Caco-2 (cell line): Measurements from ENCODE around the gene ANO6. TPM values are rescaled to one million over a fixed set of nuclear protein-coding genes. Genes with fewer than 3 reads are reported as not detected.

ENCODE experiments used
- BruUV-seq: library from RNA; stranded (reverse); fragments of 400-500 nt; replicated peaks from 2 replicates; lab custom pipeline; 2021; lab: Mats Ljungman, UMichigan
- CTCF ChIA-PET: fragments of 300-600 bp; sonication (Branson Sonifier 250); formaldehyde crosslinking; loops from one replicate; lab custom pipeline; 2022; ENCODE audit warnings: antibody characterized with exemption; lab: Charles Lee
- POLR2A ChIA-PET: fragments of 300-600 bp; sonication (Branson Sonifier 250); formaldehyde crosslinking; loops from one replicate; lab custom pipeline; 2022; ENCODE audit warnings: antibody characterized with exemption; lab: Charles Lee
- DNase-seq, 2 experiments: peaks; one replicate each; pipeline versions ENCODE4 v3.0.0 to v3.0.0-alpha.2; 2020 to 2022
- H3K27me3 ChIP-seq: replicated peaks from 2 replicates; pipeline ENCODE4 v1.6.0; 2011; ENCODE audit warnings: low read length; ENCODE audit not compliant: control insufficient read depth, insufficient read depth
- H3K36me3 ChIP-seq: 2 replicates; pipeline ENCODE4 v1.5.1; 2011; ENCODE audit warnings: low read length; ENCODE audit not compliant: control insufficient read depth, insufficient read depth
- H3K4me1 ChIP-seq: fragments of 250-450 bp; sonication (Bioruptor Pico); 2 replicates; pipeline ENCODE4 v1.5.1; 2020; ENCODE audit warnings: mild to moderate bottlenecking
- H3K4me3 ChIP-seq: 2 replicates; pipeline ENCODE4 v1.5.1; 2011; ENCODE audit warnings: low read depth, mild to moderate bottlenecking, control low read depth, low read length
- H3K9me3 ChIP-seq: fragments of 250-450 bp; sonication (Bioruptor Pico); 2 replicates; pipeline ENCODE4 v1.5.1; 2020; ENCODE audit warnings: mild to moderate bottlenecking, moderate library complexity
- H3K27ac Mint-ChIP-seq: one replicate; pipeline ENCODE4 v1.8.0; 2022; ENCODE audit warnings: mixed read lengths; ENCODE audit not compliant: unreplicated experiment
- H3K27me3 Mint-ChIP-seq: one replicate; pipeline ENCODE4 v1.8.0; 2022; ENCODE audit warnings: mixed read lengths; ENCODE audit not compliant: insufficient read depth, unreplicated experiment
- H3K36me3 Mint-ChIP-seq: one replicate; pipeline ENCODE4 v1.8.0; 2022; ENCODE audit warnings: mild to moderate bottlenecking, mixed read lengths; ENCODE audit not compliant: insufficient read depth, unreplicated experiment
- H3K4me1 Mint-ChIP-seq: one replicate; pipeline ENCODE4 v1.8.0; 2022; ENCODE audit warnings: low read depth, mixed read lengths; ENCODE audit not compliant: unreplicated experiment
- H3K4me3 Mint-ChIP-seq: one replicate; pipeline ENCODE4 v1.8.0; 2022; ENCODE audit warnings: mild to moderate bottlenecking, moderate library complexity, mixed read lengths; ENCODE audit not compliant: unreplicated experiment
- H3K9me3 Mint-ChIP-seq: one replicate; pipeline ENCODE4 v1.8.0; 2022; ENCODE audit warnings: mixed read lengths; ENCODE audit not compliant: unreplicated experiment
- intact Hi-C: fragments of 100-400 bp; cut with micrococcal nuclease; formaldehyde crosslinking; loops from one replicate; pipeline ENCODE4 v1.10.0; 2022; ENCODE audit not compliant: unreplicated experiment
- total RNA-seq: library from RNA; stranded (reverse); gene quantifications from 2 replicates; pipeline ENCODE4 v1.2.3, GENCODE V29; 2022
- TF ChIP-seq, protein P1 (sequence below), 2 experiments: fragments of 200-600 bp in 1 of 2; IDR thresholded peaks; 1 replicate in 1 of 2; 2 replicates in 1 of 2; pipeline versions ENCODE4 v1.5.1 to v1.8.0; 2011 to 2022; ENCODE audit warnings: antibody characterized with exemption in 1 of 2, control low read depth in 1 of 2, inconsistent platforms in 1 of 2, low read depth in 1 of 2, low read length in 1 of 2, mild to moderate bottlenecking in 1 of 2, moderate library complexity in 1 of 2; ENCODE audit not compliant: insufficient read depth in 1 of 2, severe bottlenecking in 1 of 2, unreplicated experiment in 1 of 2

The ANO6 gene
- total RNA-seq, 1 experiment from 2014 or later: 126 TPM

DNA sequence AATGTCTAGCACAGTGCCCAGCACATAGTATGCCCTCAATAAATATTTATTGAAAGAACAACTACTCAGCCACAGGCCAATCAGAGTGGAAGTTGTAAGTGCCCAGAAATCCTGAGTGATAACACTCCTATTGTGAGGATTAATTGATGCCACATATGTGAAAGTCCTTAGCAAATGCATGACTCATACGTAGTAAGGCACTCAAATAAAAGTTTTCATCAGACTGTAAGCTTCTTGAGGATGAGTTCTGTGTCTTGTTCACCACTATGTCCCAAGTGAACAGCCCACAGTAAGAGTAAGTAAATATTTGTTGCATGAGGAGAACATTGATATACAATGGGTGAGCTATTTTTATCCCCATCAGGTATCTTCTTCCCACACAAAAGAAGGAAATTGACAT, 24.7 kb upstream of the ANO6 start:
- no peak overlapping the region for H3K4me3 ChIP-seq
- no peak for DNase-seq
- no peaks in the 10 kb centered on the region for H3K9me3 Mint-ChIP-seq
- intact Hi-C loops: loop anchor here (5.0 kb wide), 1 partner anchor 536 kb away; the partner anchor contains the start of gene ARID2
- H3K36me3 ChIP-seq: 0 out of 2 replicates have a peak, but pooled peaks cover 2% of the 10 kb centered on the region
- no peaks in the 10 kb centered on the region for H3K27me3 Mint-ChIP-seq
- H3K27me3 ChIP-seq: no peaks in the 10 kb centered on the region
- ChIA-PET POLR2A (interaction anchor here (0.6 kb wide), 1 partner anchor 60 kb away, joined by 4 read pairs; no protein-coding TSS in a partner anchor), CTCF (interaction anchor here (1.8 kb wide), 1 partner anchor 25 kb away, joined by 8 read pairs; the partner anchor contains the start of gene ANO6)
- H3K9me3 ChIP-seq: no peaks in the 10 kb centered on the region
- peaks cover 57% of the 10 kb centered on the region for H3K4me1 ChIP-seq
- peak overlapping the region; percentile 95 for H3K27ac Mint-ChIP-seq
- H3K4me1 Mint-ChIP-seq: peaks cover 44% of the 10 kb centered on the region
- no peak overlapping the region for H3K4me3 Mint-ChIP-seq
- no TSS peak for BruUV-seq
- H3K36me3 Mint-ChIP-seq: peaks cover 12% of the 10 kb centered on the region
- TF ChIP-seq, protein P1, sequence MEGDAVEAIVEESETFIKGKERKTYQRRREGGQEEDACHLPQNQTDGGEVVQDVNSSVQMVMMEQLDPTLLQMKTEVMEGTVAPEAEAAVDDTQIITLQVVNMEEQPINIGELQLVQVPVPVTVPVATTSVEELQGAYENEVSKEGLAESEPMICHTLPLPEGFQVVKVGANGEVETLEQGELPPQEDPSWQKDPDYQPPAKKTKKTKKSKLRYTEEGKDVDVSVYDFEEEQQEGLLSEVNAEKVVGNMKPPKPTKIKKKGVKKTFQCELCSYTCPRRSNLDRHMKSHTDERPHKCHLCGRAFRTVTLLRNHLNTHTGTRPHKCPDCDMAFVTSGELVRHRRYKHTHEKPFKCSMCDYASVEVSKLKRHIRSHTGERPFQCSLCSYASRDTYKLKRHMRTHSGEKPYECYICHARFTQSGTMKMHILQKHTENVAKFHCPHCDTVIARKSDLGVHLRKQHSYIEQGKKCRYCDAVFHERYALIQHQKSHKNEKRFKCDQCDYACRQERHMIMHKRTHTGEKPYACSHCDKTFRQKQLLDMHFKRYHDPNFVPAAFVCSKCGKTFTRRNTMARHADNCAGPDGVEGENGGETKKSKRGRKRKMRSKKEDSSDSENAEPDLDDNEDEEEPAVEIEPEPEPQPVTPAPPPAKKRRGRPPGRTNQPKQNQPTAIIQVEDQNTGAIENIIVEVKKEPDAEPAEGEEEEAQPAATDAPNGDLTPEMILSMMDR (IDR thresholded peaks at IDR 0.05; ENCODE audit: insufficient read depth in 1 of 2, low read depth in 1 of 2, low read length in 1 of 2, severe bottlenecking in 1 of 2, unreplicated experiment in 1 of 2): no peak

DNA sequence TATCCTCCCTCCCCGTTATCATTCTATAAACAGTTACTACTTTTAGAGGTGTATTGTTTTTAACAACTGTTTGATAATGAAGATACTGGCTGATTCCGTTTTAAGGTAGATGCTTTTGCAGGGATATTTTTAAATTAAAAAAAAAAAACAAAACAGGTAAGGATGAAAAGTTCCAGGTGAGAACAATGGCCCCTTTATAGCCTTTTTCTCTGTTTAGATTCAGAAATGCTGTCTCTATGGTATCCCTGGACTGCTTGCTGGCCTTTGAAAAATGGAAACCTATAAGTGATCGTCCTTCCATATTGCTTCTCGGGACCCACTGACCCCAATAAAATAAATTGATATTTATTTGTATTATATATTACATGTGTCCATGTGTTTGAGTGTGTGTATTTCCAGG, 23.2 kb upstream of the ANO6 start:
- H3K9me3 ChIP-seq: no peaks in the 10 kb centered on the region
- CTCF ChIA-PET: interaction anchor here (1.0 to 1.8 kb wide), 2 partner anchors 23 to 67 kb away, joined by 5 to 8 read pairs; partner anchors contain the start of gene ANO6
- 0 out of 2 replicates have a peak, but pooled peaks cover 2% of the 10 kb centered on the region for H3K36me3 ChIP-seq
- Mint-ChIP-seq H3K36me3 (peaks cover 12% of the 10 kb centered on the region), H3K4me1 (peaks cover 44% of the 10 kb centered on the region), H3K9me3 (no peaks in the 10 kb centered on the region), H3K27ac (peak overlapping the region; percentile 95), H3K27me3 (no peaks in the 10 kb centered on the region), H3K4me3 (peak overlapping the region; percentile 68)
- BruUV-seq: no TSS peak
- H3K4me3 ChIP-seq: no peak overlapping the region
- POLR2A ChIA-PET: interaction anchor here (1.0 kb wide), 1 partner anchor 23 kb away, joined by 5 read pairs; the partner anchor contains the start of gene ANO6
- DNase-seq: peak in 1 of 2 experiments; percentile 16
- TF ChIP-seq, protein P1 (IDR thresholded peaks at IDR 0.05; ENCODE audit: insufficient read depth in 1 of 2, low read depth in 1 of 2, low read length in 1 of 2, severe bottlenecking in 1 of 2, unreplicated experiment in 1 of 2): no peak
- no peaks in the 10 kb centered on the region for H3K27me3 ChIP-seq
- intact Hi-C loops: loop anchor here (1.0 to 5.0 kb wide), 8 partner anchors 23 to 535 kb away; partner anchors contain the start of gene ARID2
- H3K4me1 ChIP-seq: peaks cover 51% of the 10 kb centered on the region

DNA sequence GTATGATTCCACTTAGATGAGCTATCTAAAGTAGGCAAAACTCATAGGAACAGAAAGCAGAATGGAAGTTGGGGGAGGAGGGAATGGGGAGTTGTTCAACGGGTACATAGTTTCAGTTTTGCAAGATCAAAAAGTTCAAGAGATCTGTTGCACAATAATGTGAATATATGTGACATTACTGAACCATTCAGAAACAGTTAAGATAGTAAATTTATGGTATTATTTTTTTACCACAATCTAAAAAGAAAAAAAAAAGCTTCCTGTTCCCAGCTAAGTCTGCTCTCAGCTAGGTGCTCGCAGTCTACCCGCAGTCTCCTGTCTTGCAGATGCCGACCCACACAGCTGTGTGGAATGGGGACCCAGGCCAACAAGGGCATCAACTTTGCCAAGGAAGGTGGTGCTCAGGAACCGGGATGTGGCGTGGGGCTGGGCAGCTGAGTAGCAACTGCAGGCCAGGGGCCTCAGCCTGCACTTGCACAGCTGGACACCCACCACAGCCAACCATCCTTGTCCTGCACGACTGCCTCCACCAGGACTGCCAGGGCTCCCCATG, 15.3 kb upstream of the ANO6 start:
- Histone ChIP-seq H3K36me3 (no peaks in the 10 kb centered on the region), H3K27me3 (no peaks in the 10 kb centered on the region), H3K4me1 (peaks cover 16% of the 10 kb centered on the region), H3K4me3 (no peak overlapping the region), H3K9me3 (no peaks in the 10 kb centered on the region)
- ChIA-PET CTCF (interaction anchor here (0.5 to 0.6 kb wide), 2 partner anchors 16 to 165 kb away, joined by 3 to 4 read pairs; no protein-coding TSS in a partner anchor), POLR2A (interaction anchor here (1.0 kb wide), 1 partner anchor 12 kb away, joined by 3 read pairs; no protein-coding TSS in a partner anchor)
- no peaks in the 10 kb centered on the region for H3K9me3 Mint-ChIP-seq
- no peaks in the 10 kb centered on the region for H3K36me3 Mint-ChIP-seq
- no peak overlapping the region for H3K4me3 Mint-ChIP-seq
- intact Hi-C loops: no loop called here
- H3K4me1 Mint-ChIP-seq: no peaks in the 10 kb centered on the region
- no TSS peak for BruUV-seq
- H3K27ac Mint-ChIP-seq: no peak overlapping the region
- no peak for DNase-seq
- no peaks in the 10 kb centered on the region for H3K27me3 Mint-ChIP-seq
- TF ChIP-seq, protein P1 (IDR thresholded peaks at IDR 0.05; ENCODE audit: insufficient read depth in 1 of 2, low read depth in 1 of 2, low read length in 1 of 2, severe bottlenecking in 1 of 2, unreplicated experiment in 1 of 2): no peak
